Measurements from ENCODE around the gene FAM89B.

Gene FAM89B

GRCh38 chr11:65618763-65619162, 46.4 kb downstream of the FAM89B start:
- Histone ChIP-seq H3K27ac (ENCODE audit: low read length) (no peak overlapping the region), H3K36me3 (replicated peaks; ENCODE audit: insufficient read depth, low read length) (no peaks in the 10 kb centered on the region), H3K79me2 (ENCODE audit: low read length) (peaks cover 59% of the 10 kb centered on the region), H3K4me3 (ENCODE audit: low read length) (no peak overlapping the region), H3K27me3 (replicated peaks; ENCODE audit: insufficient read depth, low read length) (no peaks in the 10 kb centered on the region), H3K9ac (ENCODE audit: low read length) (no peak overlapping the region), H2AFZ (ENCODE audit: low read length) (no peak overlapping the region), H3K4me1 (ENCODE audit: low read length) (peaks cover 11% of the 10 kb centered on the region; the same call in 1 of the 2 replicates), H4K20me1 (ENCODE audit: insufficient read depth, low read length) (no peaks in the 10 kb centered on the region), H3K9me2 (replicated peaks; ENCODE audit: insufficient read depth, low read length) (no peaks in the 10 kb centered on the region), H3F3A (ENCODE audit: insufficient read depth, low read length) (0 out of 2 replicates have a peak, but pooled peaks cover 5% of the 10 kb centered on the region), H3K9me3 (replicated peaks; ENCODE audit: insufficient read depth, low read length) (no peaks in the 10 kb centered on the region), H3K4me2 (ENCODE audit: low read depth, low read length) (no peak overlapping the region)
- DNase-seq, result no peak
- TF ChIP-seq EZH2 (optimal IDR thresholded peaks at IDR 0.05; ENCODE audit: low read depth, low read length) (no peak), EZH2phosphoT487 (IDR thresholded peaks at IDR 0.05; ENCODE audit: low read length) (no peak), CTCF (IDR thresholded peaks at IDR 0.05; ENCODE audit: low read length) (no peak)

- H3K79me2 ChIP-seq (ENCODE audit: low read length), result peaks cover 53% of the 10 kb centered on the region
- no peak overlapping the region for H2AFZ ChIP-seq (ENCODE audit: low read length)
- H3K27me3 ChIP-seq (replicated peaks; ENCODE audit: insufficient read depth, low read length), result no peaks in the 10 kb centered on the region
- H3K4me1 ChIP-seq (ENCODE audit: low read length), result peaks cover 11% of the 10 kb centered on the region; the same call in 1 of the 2 replicates
- no peak for DNase-seq
- no peak overlapping the region for H3K4me3 ChIP-seq (ENCODE audit: low read length)
- no peak overlapping the region for H3K9ac ChIP-seq (ENCODE audit: low read length)
- 0 out of 2 replicates have a peak, but pooled peaks cover 2% of the 10 kb centered on the region for H3F3A ChIP-seq (ENCODE audit: insufficient read depth, low read length)
- no peaks in the 10 kb centered on the region for H3K9me3 ChIP-seq (replicated peaks; ENCODE audit: insufficient read depth, low read length)
- H3K27ac ChIP-seq (ENCODE audit: low read length), result no peak overlapping the region
- H3K4me2 ChIP-seq (ENCODE audit: low read depth, low read length), result no peak overlapping the region
- no peaks in the 10 kb centered on the region for H3K9me2 ChIP-seq (replicated peaks; ENCODE audit: insufficient read depth, low read length)
- no peaks in the 10 kb centered on the region for H3K36me3 ChIP-seq (replicated peaks; ENCODE audit: insufficient read depth, low read length)
- TF ChIP-seq EZH2phosphoT487 (IDR thresholded peaks at IDR 0.05; ENCODE audit: low read length) (no peak), EZH2 (optimal IDR thresholded peaks at IDR 0.05; ENCODE audit: low read depth, low read length) (no peak), CTCF (IDR thresholded peaks at IDR 0.05; ENCODE audit: low read length) (no peak)
- H4K20me1 ChIP-seq (ENCODE audit: insufficient read depth, low read length), result no peaks in the 10 kb centered on the region
Observed at GRCh38 chr11:65619281-65619928, 47.1 kb downstream of the FAM89B start.

GRCh38 chr11:65620666-65621065, 48.3 kb downstream of the FAM89B start:
- Histone ChIP-seq H3K9me3 (replicated peaks; ENCODE audit: insufficient read depth, low read length) (no peaks in the 10 kb centered on the region), H3K4me3 (ENCODE audit: low read length) (no peak overlapping the region), H3K4me2 (ENCODE audit: low read depth, low read length) (no peak overlapping the region), H3F3A (ENCODE audit: insufficient read depth, low read length) (no peaks in the 10 kb centered on the region), H3K9ac (ENCODE audit: low read length) (no peak overlapping the region), H4K20me1 (ENCODE audit: insufficient read depth, low read length) (no peaks in the 10 kb centered on the region), H3K27ac (ENCODE audit: low read length) (no peak overlapping the region), H3K27me3 (replicated peaks; ENCODE audit: insufficient read depth, low read length) (no peaks in the 10 kb centered on the region), H3K9me2 (replicated peaks; ENCODE audit: insufficient read depth, low read length) (no peaks in the 10 kb centered on the region), H3K79me2 (ENCODE audit: low read length) (peaks cover 51% of the 10 kb centered on the region), H3K4me1 (ENCODE audit: low read length) (peaks cover 11% of the 10 kb centered on the region; the same call in 1 of the 2 replicates), H3K36me3 (replicated peaks; ENCODE audit: insufficient read depth, low read length) (no peaks in the 10 kb centered on the region), H2AFZ (ENCODE audit: low read length) (no peak overlapping the region)
- no peak for DNase-seq
- TF ChIP-seq CTCF (IDR thresholded peaks at IDR 0.05; ENCODE audit: low read length) (no peak), EZH2 (optimal IDR thresholded peaks at IDR 0.05; ENCODE audit: low read depth, low read length) (no peak), EZH2phosphoT487 (IDR thresholded peaks at IDR 0.05; ENCODE audit: low read length) (no peak)

Measured in MM.1S (cell line).